SK-N-SH (cell line): ENCODE results near the gene AOAH. TPM values are rescaled to one million over a fixed set of nuclear protein-coding genes. Genes with fewer than 3 reads are reported as not detected.

Source experiments
- CTCF ChIA-PET: fragments of 300-600, 350-600 bp; formaldehyde crosslinking; extraction: SDS; loops from one replicate; lab custom pipeline; 2021; lab: Yijun Ruan, JAX
- POLR2A ChIA-PET: fragments of 350-600 bp; sonication (Branson Sonifier 250); formaldehyde crosslinking; extraction: SDS; loops from one replicate; lab custom pipeline; 2020; ENCODE audit warnings: antibody characterized with exemption, inconsistent platforms; lab: Yijun Ruan, JAX
- DNase-seq: peaks from one replicate; pipeline ENCODE4 v3.0.0; 2012
- H2AFZ ChIP-seq: fragments of 200-600 bp; sonication (generic); 2 replicates; pipeline ENCODE4 v1.8.1; 2016; ENCODE audit warnings: antibody characterized with exemption, mild to moderate bottlenecking, low read depth
- H3F3A ChIP-seq: fragments of 200-600 bp; sonication (generic); replicated peaks from 2 replicates; pipeline ENCODE3; 2016; ENCODE audit warnings: antibody characterized with exemption, mild to moderate bottlenecking; ENCODE audit not compliant: insufficient read depth
- H3K27ac ChIP-seq, 2 experiments: fragments of 200-500 bp in 1 of 2; fragments of 200-600 bp in 1 of 2; sonication (Bioruptor generic) in 1 of 2; sonication (generic), shearing (Covaris generic) in 1 of 2; 2 replicates each; pipeline versions ENCODE4 v1.5.1 to v1.6.1; 2014 to 2016; ENCODE audit warnings: low read depth in 2 of 2, inconsistent platforms in 1 of 2, low read length in 1 of 2, mild to moderate bottlenecking in 1 of 2, mixed read lengths in 1 of 2
- H3K27me3 ChIP-seq: fragments of 200-600 bp; sonication (generic), shearing (Covaris generic); 2 replicates; pipeline ENCODE4 v1.6.1; 2016; ENCODE audit warnings: mixed run types; ENCODE audit not compliant: insufficient read depth
- H3K36me3 ChIP-seq, 2 experiments: fragments of 200-500 bp in 1 of 2; fragments of 200-600 bp in 1 of 2; sonication (Bioruptor generic) in 1 of 2; sonication (generic) in 1 of 2; replicated peaks in 1 of 2; 2 replicates each; pipeline versions ENCODE3 to v1.5.1; 2014 to 2016; ENCODE audit warnings: low read length in 1 of 2, mild to moderate bottlenecking in 1 of 2; ENCODE audit not compliant: insufficient read depth in 2 of 2, control insufficient read depth in 1 of 2
- H3K4me1 ChIP-seq, 2 experiments: fragments of 200-500 bp in 1 of 2; fragments of 200-600 bp in 1 of 2; sonication (Bioruptor generic) in 1 of 2; sonication (generic), shearing (Covaris generic) in 1 of 2; 2 replicates each; pipeline versions ENCODE4 v1.5.1 to v1.6.1; 2014 to 2016; ENCODE audit warnings: low read depth in 1 of 2, low read length in 1 of 2, mixed run types in 1 of 2; ENCODE audit not compliant: insufficient read depth in 2 of 2, control insufficient read depth in 1 of 2
- H3K4me2 ChIP-seq: fragments of 200-600 bp; sonication (generic), shearing (Covaris generic); 2 replicates; pipeline ENCODE4 v1.6.1; 2017; ENCODE audit warnings: mixed run types
- H3K4me3 ChIP-seq, 2 experiments: fragments of 200-500 bp in 1 of 2; fragments of 200-600 bp in 1 of 2; sonication (Bioruptor generic) in 1 of 2; sonication (generic), shearing (Covaris generic) in 1 of 2; 2 replicates each; pipeline versions ENCODE4 v1.5.1 to v1.8.1; 2014 to 2016; ENCODE audit warnings: low read depth in 2 of 2, inconsistent platforms in 1 of 2, low read length in 1 of 2, mild to moderate bottlenecking in 1 of 2, mixed read lengths in 1 of 2, moderate library complexity in 1 of 2
- H3K79me2 ChIP-seq: fragments of 200-600 bp; sonication (generic); 2 replicates; pipeline ENCODE4 v1.8.1; 2017; ENCODE audit warnings: mild to moderate bottlenecking; ENCODE audit not compliant: insufficient read depth
- H3K9ac ChIP-seq: fragments of 200-600 bp; sonication (generic); 2 replicates; pipeline ENCODE4 v1.6.1; 2017; ENCODE audit warnings: mixed run types
- H3K9me2 ChIP-seq: fragments of 200-600 bp; sonication (generic); 2 replicates; pipeline ENCODE4 v1.6.1; 2017; ENCODE audit warnings: mixed run types
- H3K9me3 ChIP-seq: fragments of 200-600 bp; sonication (generic); 2 replicates; pipeline ENCODE4 v1.6.1; 2017; ENCODE audit warnings: mixed run types, mild to moderate bottlenecking, moderate library complexity
- H4K20me1 ChIP-seq: fragments of 200-600 bp; sonication (generic); 2 replicates; pipeline ENCODE4 v1.6.1; 2017; ENCODE audit warnings: mild to moderate bottlenecking, mixed run types; ENCODE audit not compliant: insufficient read depth
- ELF1 ChIP-seq: IDR thresholded peaks from 2 replicates; pipeline ENCODE4 v1.4.0; 2012
- FOSL2 ChIP-seq: IDR thresholded peaks from 2 replicates; pipeline ENCODE4 v1.4.0; 2012; ENCODE audit warnings: low read depth, mild to moderate bottlenecking, moderate library complexity, borderline replicate concordance
- IRF3 ChIP-seq: fragments of 150-350 bp; IDR thresholded peaks from 2 replicates; pipeline ENCODE4 v1.6.1; 2016; ENCODE audit warnings: mild to moderate bottlenecking, low read depth, low read length
- NFIC ChIP-seq: IDR thresholded peaks from 2 replicates; pipeline ENCODE4 v1.4.0; 2012; ENCODE audit warnings: borderline replicate concordance
- RFX5 ChIP-seq: IDR thresholded peaks from 2 replicates; pipeline ENCODE4 v1.6.1; 2012; ENCODE audit warnings: mild to moderate bottlenecking, improper control_type of control experiment, low read length
- RXRA ChIP-seq: IDR thresholded peaks from 2 replicates; pipeline ENCODE4 v1.4.0; 2012; ENCODE audit warnings: low read depth, mild to moderate bottlenecking, borderline replicate concordance
- SIN3A ChIP-seq: IDR thresholded peaks from 2 replicates; pipeline ENCODE4 v1.6.1; 2012; ENCODE audit warnings: low read depth, mild to moderate bottlenecking, low read length, moderate library complexity, borderline replicate concordance
- TAF1 ChIP-seq: IDR thresholded peaks from 2 replicates; pipeline ENCODE4 v1.6.1; 2012; ENCODE audit warnings: low read depth, mild to moderate bottlenecking, low read length, moderate library complexity, borderline replicate concordance
- USF1 ChIP-seq: IDR thresholded peaks from 2 replicates; pipeline ENCODE4 v1.4.0; 2012; ENCODE audit warnings: low read depth, borderline replicate concordance
- YY1 ChIP-seq: IDR thresholded peaks from 2 replicates; pipeline ENCODE4 v1.4.0; 2012; ENCODE audit warnings: low read depth, mild to moderate bottlenecking
- ZBTB33 ChIP-seq: IDR thresholded peaks from 2 replicates; pipeline ENCODE4 v1.4.0; 2012; ENCODE audit warnings: low read depth, borderline replicate concordance
- WGBS: methylation state at CpG from one replicate; pipeline ENCODE4 v1.1.6; 2017; ENCODE audit warnings: low lambda C conversion rate; 5-methylcytosine and 5-hydroxymethylcytosine counted together
- polyA plus RNA-seq, 3 experiments: library from polyadenylated mRNA; depleted of rRNA; stranded (reverse); fragments of >200 nt; gene quantifications; 2 replicates each; pipeline ENCODE4 v1.2.3, GENCODE V29; 2012

The AOAH gene
- polyA plus RNA-seq, 1 of the 3 experiments (the other 2 are of a cell fraction) = not detected

- CTCF ChIA-PET = interaction anchor here (1.1 to 1.4 kb wide), 3 partner anchors 9 to 417 kb away, joined by 3 read pairs; no protein-coding TSS in a partner anchor
- no peaks in the 10 kb centered on the region for H3K79me2 ChIP-seq
- H3K27me3 ChIP-seq = no peaks in the 10 kb centered on the region
- H3K9me2 ChIP-seq = no peaks in the 10 kb centered on the region
- no peak overlapping the region for H3K27ac ChIP-seq
- no peaks in the 10 kb centered on the region for H3K36me3 ChIP-seq
- WGBS = 43% methylated on average over 4 of the region's 4 CpGs
- no peak overlapping the region for H3K4me3 ChIP-seq
- H4K20me1 ChIP-seq = no peaks in the 10 kb centered on the region
- H2AFZ ChIP-seq = no peak overlapping the region
- no peak overlapping the region for H3K4me2 ChIP-seq
- H3K9ac ChIP-seq = no peak overlapping the region
- POLR2A ChIA-PET = no interaction called here
- no peaks in the 10 kb centered on the region for H3K9me3 ChIP-seq
- no peak for DNase-seq
- no peaks in the 10 kb centered on the region for H3F3A ChIP-seq
- peaks cover 0 to 2% of the 10 kb centered on the region in 2 experiments; a peak in 1 of 4 replicates for H3K4me1 ChIP-seq
- TF ChIP-seq ELF1 (no peak), USF1 (peak; percentile 60; the same call in 1 of the 2 replicates)
Observed at GRCh38 chr7:36765605-36766004, 41.3 kb upstream of the AOAH start.

GRCh38 chr7:36764929-36765328 is 40.6 kb upstream of the AOAH start:
- H3F3A ChIP-seq = no peaks in the 10 kb centered on the region
- H3K79me2 ChIP-seq = no peaks in the 10 kb centered on the region
- H3K4me1 ChIP-seq = peaks cover 0 to 2% of the 10 kb centered on the region in 2 experiments; a peak in 1 of 4 replicates
- H4K20me1 ChIP-seq = no peaks in the 10 kb centered on the region
- H2AFZ ChIP-seq = no peak overlapping the region
- CTCF ChIA-PET = interaction anchor here (0.8 to 1.9 kb wide), 3 partner anchors 203 to 418 kb away, joined by 3 to 5 read pairs (median 3); no protein-coding TSS in a partner anchor
- POLR2A ChIA-PET = no interaction called here
- WGBS = 36% methylated on average over 5 of the region's 5 CpGs
- H3K9me3 ChIP-seq = no peaks in the 10 kb centered on the region
- H3K27me3 ChIP-seq = no peaks in the 10 kb centered on the region
- H3K4me2 ChIP-seq = no peak overlapping the region
- no peak for DNase-seq
- no peaks in the 10 kb centered on the region for H3K36me3 ChIP-seq
- no peak overlapping the region for H3K4me3 ChIP-seq
- no peak overlapping the region for H3K27ac ChIP-seq
- H3K9me2 ChIP-seq = no peaks in the 10 kb centered on the region
- TF ChIP-seq ZBTB33 = no peak
- no peak for TF ChIP-seq RFX5
- TF ChIP-seq SIN3A = no peak
- TF ChIP-seq TAF1 = no peak
- no peak for TF ChIP-seq NFIC
- no peak for TF ChIP-seq RXRA
- no peak for TF ChIP-seq IRF3
- no peak for TF ChIP-seq YY1
- no peak for TF ChIP-seq FOSL2
- H3K9ac ChIP-seq = no peak overlapping the region
